ENCODE measurements around the gene MYH9.
"Not testable (repeated sequence)": the region's sequence is repeated elsewhere in the genome, so short reads cannot be mapped to it uniquely, and the experiment has no call there.

MYH9 gene

DNA sequence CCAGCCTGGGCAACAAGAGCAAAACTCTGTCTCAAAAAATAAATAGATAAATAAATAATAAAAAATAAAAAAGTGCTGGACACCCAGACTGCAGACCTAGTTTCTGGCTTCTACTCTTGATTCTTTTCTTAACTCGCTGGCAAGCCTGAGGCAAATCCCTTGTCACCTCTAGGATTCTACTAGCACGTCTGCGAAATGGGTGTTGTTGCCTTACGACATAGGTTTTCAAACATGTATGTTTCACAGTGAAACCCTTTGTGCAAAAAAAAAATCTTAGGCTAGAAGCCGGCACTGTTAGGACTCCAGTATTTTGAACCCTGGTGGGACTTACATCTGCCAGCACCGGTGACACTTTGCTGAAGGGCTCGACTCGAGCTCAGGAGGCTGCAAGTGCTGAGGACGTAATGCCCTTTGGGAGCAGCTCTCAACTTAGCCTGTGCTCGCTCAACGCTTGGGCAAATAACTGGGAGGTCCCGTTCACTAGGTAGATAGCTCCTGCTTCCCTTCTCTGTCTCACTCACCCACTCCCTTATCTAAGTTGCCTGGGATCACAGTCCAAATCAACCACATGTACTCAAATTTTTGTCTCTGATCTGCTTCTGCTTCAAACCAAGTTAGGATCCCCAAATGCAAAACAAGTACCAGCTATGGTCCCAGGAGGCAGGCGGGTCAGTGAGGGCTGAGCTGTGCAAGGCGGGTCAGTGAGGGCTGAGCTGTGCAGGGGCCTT is 34.7 kb upstream of the MYH9 start:
- H3K27me3 Mint-ChIP-seq (ENCODE audit: low read depth), result no peaks in the 10 kb centered on the region
- DNase-seq (ENCODE audit: low spot score), result no peak
- no peaks in the 10 kb centered on the region for H3K36me3 Mint-ChIP-seq (ENCODE audit: low read depth)
- H3K9me3 Mint-ChIP-seq, result no peaks in the 10 kb centered on the region
- H3K4me3 Mint-ChIP-seq, result no peak overlapping the region
- H3K27ac Mint-ChIP-seq, result no peak overlapping the region
- H3K4me1 Mint-ChIP-seq (ENCODE audit: low read depth), result peaks cover 33% of the 10 kb centered on the region

DNA sequence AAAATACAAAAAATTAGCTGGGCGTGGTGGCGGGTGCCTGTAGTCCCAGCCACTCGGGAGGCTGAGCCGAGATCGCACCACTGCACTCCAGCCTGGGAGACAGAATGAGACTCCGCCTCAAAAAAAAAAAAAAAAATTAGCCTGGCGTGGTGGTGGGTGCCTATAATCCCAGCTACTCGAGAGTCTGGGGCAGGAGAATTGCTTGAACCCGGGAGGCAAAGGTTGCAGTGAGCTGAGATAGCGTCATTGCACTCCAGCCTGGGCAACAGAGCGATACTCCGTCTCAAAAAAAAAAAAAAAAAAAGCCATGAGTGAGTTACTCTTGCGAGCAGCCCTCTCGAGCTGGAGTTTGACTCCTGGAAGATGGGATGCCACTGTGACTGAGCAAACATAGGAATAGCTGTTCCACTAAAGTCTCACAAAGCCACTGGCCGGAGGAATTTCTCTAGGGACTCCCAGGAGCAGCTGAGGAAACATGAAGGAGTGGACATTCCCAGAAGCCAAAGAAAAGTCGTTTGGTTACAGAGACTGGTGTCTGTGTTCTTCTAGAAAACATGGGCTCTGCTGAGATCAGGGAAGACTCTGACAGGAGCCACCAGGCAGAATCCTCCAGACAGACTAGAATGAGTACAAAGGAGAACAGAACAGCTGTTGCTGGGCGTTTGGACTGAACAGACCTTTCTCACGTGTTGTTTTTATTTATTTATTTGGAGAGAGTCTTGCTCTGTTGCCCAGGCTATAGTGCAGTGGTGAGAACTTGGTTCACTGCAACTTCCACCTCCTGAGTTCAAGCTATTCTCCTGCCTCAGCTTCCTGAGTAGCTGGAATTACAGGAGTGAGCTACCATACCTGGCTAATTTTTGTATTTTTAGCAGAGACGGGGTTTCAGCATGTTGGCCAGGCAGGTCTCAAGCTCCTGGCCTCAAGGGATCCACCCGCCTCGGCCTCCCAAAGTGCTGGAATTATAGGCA is 32.4 kb upstream of the MYH9 start:
- Mint-ChIP-seq H3K27me3 (ENCODE audit: low read depth) (no peaks in the 10 kb centered on the region), H3K9me3 (no peaks in the 10 kb centered on the region), H3K4me3 (no peak overlapping the region), H3K27ac (no peak overlapping the region), H3K4me1 (ENCODE audit: low read depth) (peaks cover 34% of the 10 kb centered on the region), H3K36me3 (ENCODE audit: low read depth) (no peaks in the 10 kb centered on the region)
- DNase-seq (ENCODE audit: low spot score), result no peak

DNA sequence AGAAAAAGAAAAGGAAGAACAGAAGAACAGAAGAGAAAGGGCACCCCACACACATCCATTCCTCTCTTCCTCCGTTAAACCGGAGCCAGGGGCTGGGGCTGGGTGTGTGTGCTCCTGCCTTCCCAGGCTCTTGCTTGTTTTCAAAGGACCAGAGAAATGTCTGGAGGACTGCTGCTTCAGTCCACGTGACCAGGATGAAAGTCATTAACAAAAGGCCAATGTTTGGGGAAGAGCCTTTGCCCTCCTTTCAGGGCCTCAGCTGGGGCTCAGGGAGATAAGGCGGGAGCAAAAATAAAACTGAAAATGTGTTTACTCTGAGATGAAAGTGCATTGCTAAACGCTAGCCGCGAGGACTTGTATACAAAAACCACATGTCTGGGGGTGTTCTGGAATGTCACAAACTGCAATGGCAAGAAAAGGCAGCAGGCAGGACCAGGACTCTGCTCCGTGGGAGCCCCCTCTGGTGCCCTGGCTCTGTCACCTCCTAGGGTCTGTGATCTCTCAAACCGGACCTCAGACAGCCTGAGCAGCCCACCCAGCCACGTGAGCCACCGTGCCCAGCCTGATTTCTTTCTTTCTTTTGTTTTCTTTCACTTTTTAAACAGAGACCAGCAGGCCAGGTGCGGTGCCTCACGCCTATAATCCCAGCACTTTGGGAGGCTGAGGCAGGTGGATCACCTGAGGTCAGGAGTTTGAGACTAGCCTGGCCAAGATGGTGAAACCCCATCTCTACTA is 31.6 kb upstream of the MYH9 start:
- no peaks in the 10 kb centered on the region for H3K9me3 Mint-ChIP-seq
- peaks cover 26% of the 10 kb centered on the region for H3K4me1 Mint-ChIP-seq (ENCODE audit: low read depth)
- H3K27ac Mint-ChIP-seq, result peak overlapping the region; percentile 75
- no peaks in the 10 kb centered on the region for H3K27me3 Mint-ChIP-seq (ENCODE audit: low read depth)
- peak overlapping the region; percentile 59 for H3K4me3 Mint-ChIP-seq
- DNase-seq (ENCODE audit: low spot score), result no peak
- no peaks in the 10 kb centered on the region for H3K36me3 Mint-ChIP-seq (ENCODE audit: low read depth)

DNA sequence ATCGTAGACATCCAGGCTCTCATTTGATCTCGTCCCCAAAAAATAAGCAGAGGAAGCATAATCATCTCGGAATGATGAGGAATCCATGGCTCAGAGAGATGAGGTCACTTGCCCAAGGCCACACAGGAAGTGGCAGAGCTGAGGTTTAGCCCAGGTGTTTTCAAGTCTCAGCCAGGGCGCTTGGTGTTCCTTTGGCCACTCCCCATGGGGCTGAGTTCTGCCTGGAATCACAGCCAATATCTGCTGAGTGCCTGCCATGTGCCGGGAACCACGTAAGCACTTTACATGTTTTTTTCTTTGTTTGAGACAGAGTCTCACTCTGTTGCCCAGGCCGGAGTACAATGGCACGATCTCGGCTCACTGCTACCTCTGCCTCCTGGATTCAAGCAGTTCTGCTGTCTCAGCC is 29.5 kb upstream of the MYH9 start:
- Mint-ChIP-seq H3K4me3 (no peak overlapping the region), H3K4me1 (ENCODE audit: low read depth) (peaks cover 27% of the 10 kb centered on the region), H3K9me3 (no peaks in the 10 kb centered on the region), H3K36me3 (ENCODE audit: low read depth) (no peaks in the 10 kb centered on the region), H3K27ac (no peak overlapping the region), H3K27me3 (ENCODE audit: low read depth) (no peaks in the 10 kb centered on the region)
- no peak for DNase-seq (ENCODE audit: low spot score)

DNA sequence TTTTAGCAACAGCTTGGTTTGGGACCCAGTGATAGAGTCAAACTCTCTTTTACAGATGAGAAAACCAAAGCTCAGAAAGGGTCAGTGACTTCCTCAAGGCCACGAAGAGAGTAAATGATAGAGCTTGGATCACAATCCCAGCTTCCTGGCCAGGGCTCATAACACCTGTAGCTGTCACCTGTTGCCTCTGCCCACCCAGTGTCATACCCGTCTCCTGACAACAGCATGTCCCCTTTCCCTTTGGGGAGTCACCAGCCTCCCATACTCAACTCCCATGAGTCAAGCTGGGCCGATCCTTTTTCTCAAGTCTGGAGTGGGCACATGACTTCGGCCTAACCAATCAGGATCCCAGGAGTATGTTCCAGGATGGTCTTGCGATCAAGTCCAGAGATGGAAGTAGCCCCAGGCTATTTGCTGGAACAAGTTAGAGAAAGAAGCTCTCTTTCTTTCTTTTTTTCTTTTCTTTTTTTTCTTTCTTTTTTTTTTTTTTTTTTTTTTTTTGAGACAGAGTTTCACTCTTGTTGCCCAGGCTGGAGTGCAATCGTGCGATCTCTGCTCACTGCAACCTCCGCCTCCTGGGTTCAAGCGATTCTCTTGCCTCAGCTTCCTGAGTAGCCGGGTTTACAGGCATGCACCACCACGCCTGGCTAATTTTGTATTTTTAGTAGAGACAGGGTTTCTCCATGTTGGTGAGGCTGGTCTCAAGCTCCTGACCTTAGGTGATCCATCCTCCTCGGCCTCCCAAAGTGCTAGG is 27.8 kb upstream of the MYH9 start:
- peaks cover 30% of the 10 kb centered on the region for H3K4me1 Mint-ChIP-seq (ENCODE audit: low read depth)
- no peaks in the 10 kb centered on the region for H3K27me3 Mint-ChIP-seq (ENCODE audit: low read depth)
- DNase-seq (ENCODE audit: low spot score), result no peak
- peak overlapping the region; percentile 49 for H3K27ac Mint-ChIP-seq
- no peak overlapping the region for H3K4me3 Mint-ChIP-seq
- H3K9me3 Mint-ChIP-seq, result no peaks in the 10 kb centered on the region
- H3K36me3 Mint-ChIP-seq (ENCODE audit: low read depth), result no peaks in the 10 kb centered on the region

DNA sequence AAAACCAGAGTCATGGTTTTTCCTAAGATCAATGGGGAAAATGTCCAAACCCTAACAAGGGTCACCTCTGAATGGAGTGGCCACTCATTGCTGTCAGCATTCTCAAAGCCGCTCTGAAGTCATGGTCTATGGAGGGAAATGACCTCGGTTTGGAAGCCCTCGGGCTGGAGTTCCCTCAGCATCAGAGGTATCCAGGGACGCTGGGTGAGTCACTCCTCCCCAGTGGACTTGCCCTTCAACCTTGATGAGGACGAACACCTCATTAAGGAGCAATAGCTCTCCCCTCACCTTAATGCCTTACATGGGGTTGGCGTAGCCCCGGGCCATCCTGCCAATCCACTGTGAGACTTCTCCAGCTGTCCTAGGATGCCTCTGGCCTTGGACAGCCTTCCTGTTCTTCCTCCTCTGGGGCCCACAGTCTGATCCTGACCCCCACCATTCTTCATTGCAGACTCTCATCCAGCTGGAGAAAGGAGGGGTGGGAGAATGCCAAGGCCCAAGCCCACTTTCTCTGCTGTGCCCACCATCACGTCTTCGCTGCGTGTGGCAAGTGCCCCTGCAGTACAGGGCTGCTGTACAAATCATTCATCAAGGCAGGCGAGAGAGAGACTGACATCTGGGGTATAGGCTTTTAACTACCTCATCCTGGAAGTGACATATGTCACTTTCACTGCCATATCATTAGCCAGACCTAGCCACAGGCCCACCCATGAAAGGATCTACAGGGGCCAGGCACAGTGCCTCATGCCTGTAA is 25.4 kb upstream of the MYH9 start:
- Mint-ChIP-seq H3K9me3 (no peaks in the 10 kb centered on the region), H3K27me3 (ENCODE audit: low read depth) (no peaks in the 10 kb centered on the region), H3K4me1 (ENCODE audit: low read depth) (peaks cover 27% of the 10 kb centered on the region), H3K27ac (no peak overlapping the region), H3K4me3 (no peak overlapping the region), H3K36me3 (ENCODE audit: low read depth) (no peaks in the 10 kb centered on the region)
- no peak for DNase-seq (ENCODE audit: low spot score)

DNA sequence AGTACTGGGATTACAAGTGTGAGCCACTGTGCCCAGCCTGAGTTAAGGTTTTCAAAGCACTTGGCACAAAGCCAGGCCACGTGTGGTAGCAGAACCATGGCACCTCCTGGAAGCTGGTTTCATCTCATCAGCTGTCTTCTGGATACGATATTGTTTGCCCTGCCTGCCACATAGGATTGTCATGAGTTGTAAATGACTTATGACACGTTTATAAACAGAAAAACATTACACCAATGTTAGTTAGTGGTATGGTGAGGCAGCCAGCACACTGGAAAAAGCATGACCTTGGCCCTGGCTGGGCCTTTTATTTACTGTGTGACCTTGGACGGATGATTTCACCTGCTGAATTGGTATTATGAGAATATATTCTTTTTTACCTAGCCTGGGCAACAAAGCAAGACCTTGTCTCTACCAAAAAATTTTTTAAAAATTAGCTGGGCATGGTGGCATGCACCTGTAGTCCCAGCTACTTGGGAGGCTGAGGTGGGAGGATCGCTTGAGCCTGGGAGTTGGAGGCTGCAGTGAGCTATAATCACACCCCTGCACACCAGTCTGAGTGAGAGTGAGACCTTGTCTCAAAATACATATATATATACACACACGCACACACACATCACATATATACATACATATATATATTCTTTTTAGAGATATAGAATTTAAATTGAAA is 24.0 kb upstream of the MYH9 start:
- Mint-ChIP-seq H3K4me3 (no peak overlapping the region), H3K27ac (no peak overlapping the region), H3K4me1 (ENCODE audit: low read depth) (peaks cover 26% of the 10 kb centered on the region), H3K27me3 (ENCODE audit: low read depth) (no peaks in the 10 kb centered on the region), H3K9me3 (no peaks in the 10 kb centered on the region), H3K36me3 (ENCODE audit: low read depth) (no peaks in the 10 kb centered on the region)
- no peak for DNase-seq (ENCODE audit: low spot score)

DNA sequence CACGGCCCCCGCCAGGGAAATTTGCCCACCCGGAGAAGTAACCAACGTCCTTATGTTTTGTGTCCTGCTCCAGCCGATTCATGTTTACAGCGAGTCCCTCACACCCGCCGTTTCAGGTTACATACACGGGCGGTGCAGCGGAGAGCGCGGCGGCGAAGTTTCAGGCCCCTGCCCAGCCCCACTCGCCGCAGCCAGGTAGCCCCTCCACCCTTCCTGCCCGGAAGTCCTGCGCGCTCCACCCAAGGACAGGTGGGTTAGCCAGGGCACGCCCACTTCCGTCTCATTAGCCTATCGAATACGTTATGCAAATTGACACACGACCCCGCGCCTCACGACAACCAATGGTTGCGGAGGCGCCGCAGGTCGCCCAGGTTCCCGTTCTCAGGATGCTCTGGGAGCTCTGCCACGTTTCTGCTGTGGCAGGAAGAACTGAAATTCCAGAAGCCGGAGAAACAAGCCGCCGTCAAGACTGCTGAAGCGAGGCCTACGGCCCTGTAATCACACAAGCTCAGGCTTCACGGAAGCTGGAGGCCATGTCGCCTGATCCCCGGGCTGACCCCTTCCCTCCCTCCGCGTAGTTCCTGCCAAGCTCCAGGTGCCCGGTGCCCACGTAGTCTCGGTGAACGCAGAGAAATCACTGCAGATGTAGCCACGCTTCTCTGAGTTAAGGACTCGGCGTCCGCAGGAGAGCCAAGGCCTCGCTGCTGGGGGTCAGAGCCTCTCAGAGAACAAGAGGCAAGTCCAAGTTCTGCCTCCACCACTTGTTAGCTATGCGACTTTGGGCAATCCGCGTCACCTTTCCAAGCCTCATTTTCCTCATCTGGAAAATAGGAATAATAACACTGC is 22.4 kb upstream of the MYH9 start:
- peak; percentile 55 for DNase-seq (ENCODE audit: low spot score)
- no peaks in the 10 kb centered on the region for H3K9me3 Mint-ChIP-seq
- no peaks in the 10 kb centered on the region for H3K36me3 Mint-ChIP-seq (ENCODE audit: low read depth)
- H3K27me3 Mint-ChIP-seq (ENCODE audit: low read depth), result no peaks in the 10 kb centered on the region
- peak overlapping the region; percentile 71 for H3K4me3 Mint-ChIP-seq
- H3K4me1 Mint-ChIP-seq (ENCODE audit: low read depth), result peaks cover 38% of the 10 kb centered on the region
- peak overlapping the region; percentile 86 for H3K27ac Mint-ChIP-seq

DNA sequence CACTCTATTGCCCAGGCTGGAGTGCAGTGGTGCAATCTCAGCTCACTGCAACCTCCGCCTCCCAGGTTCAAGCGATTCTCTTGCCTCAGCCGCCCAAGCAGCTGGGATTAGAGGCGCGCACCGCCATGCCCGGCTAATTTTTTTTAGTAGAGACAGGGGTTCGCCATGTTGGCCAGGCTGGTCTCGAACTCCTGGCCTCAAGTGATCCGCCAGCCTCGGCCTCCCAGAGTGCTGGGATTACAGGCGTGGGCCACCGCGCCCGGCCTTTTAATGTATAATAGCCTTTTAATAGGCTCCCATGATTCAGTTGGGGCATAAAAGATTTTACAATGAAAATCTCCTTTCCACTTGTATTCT is 21.8 kb upstream of the MYH9 start:
- H3K27me3 Mint-ChIP-seq (ENCODE audit: low read depth); DNase-seq (ENCODE audit: low spot score); H3K36me3 Mint-ChIP-seq (ENCODE audit: low read depth); H3K9me3 Mint-ChIP-seq: not testable (repeated sequence)
- H3K4me3 Mint-ChIP-seq, result peak overlapping the region; percentile 71
- peaks cover 43% of the 10 kb centered on the region for H3K4me1 Mint-ChIP-seq (ENCODE audit: low read depth)
- peak overlapping the region; percentile 86 for H3K27ac Mint-ChIP-seq

DNA sequence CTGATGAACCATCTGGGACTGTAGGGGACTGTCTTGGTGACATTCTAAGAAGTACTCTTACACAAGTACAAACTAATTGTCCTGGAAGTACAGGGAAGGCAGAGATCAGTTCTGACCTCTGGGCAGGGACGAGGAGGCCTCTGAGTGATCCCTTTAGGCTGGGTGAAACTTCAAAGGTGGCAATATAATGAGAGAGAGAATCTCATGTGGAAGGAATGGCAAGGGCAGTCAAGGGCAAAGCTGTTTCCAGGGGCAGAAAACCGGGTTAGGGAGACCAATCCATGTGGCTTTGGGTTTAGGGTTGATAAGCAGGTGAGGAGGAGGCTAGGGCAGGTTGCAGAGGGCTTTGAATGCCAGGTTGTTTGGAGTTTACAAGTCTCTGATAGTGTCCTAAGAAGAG is 21.3 kb upstream of the MYH9 start:
- no peaks in the 10 kb centered on the region for H3K27me3 Mint-ChIP-seq (ENCODE audit: low read depth)
- H3K36me3 Mint-ChIP-seq (ENCODE audit: low read depth), result no peaks in the 10 kb centered on the region
- no peak overlapping the region for H3K4me3 Mint-ChIP-seq
- peak overlapping the region; percentile 69 for H3K27ac Mint-ChIP-seq
- DNase-seq (ENCODE audit: low spot score), result no peak
- peaks cover 43% of the 10 kb centered on the region for H3K4me1 Mint-ChIP-seq (ENCODE audit: low read depth)
- no peaks in the 10 kb centered on the region for H3K9me3 Mint-ChIP-seq

DNA sequence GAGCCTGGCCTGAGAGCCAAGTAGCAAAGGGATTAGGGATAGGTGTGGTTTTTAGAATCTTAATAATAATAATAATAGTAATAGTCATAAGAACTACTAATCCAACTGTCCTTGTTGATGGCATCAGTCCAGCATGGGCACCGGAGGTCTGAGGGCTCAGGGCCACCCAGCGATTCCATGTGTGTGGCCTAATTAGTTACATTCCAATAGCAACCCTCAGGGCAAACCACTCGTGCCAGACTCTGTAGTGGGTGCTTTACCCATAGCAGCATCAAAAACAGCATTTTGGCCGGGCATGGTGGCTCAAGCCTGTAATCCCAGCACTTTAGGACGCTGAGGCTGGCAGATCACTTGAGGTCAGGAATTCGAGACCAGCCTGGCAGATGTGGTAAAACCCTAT is 19.0 kb upstream of the MYH9 start:
- no peak for DNase-seq (ENCODE audit: low spot score)
- Mint-ChIP-seq H3K27me3 (ENCODE audit: low read depth) (no peaks in the 10 kb centered on the region), H3K4me1 (ENCODE audit: low read depth) (peaks cover 38% of the 10 kb centered on the region), H3K36me3 (ENCODE audit: low read depth) (no peaks in the 10 kb centered on the region), H3K27ac (peak overlapping the region; percentile 96), H3K4me3 (no peak overlapping the region), H3K9me3 (no peaks in the 10 kb centered on the region)

All from T-helper 2 cell treated with Interferon-gamma antibody and Interleukin-4, amounts not matched to agents 5 μg/mL and 100 μg/mL, for 36 hours (primary cell).